Left ventricle myocardium superior (tissue), 1 donor: ENCODE measurements around the gene FAM221B. TPM values are rescaled to one million over a fixed set of nuclear protein-coding genes. Genes with fewer than 3 reads are reported as not detected.
A peak's percentile ranks its signal among the peaks of the same experiment; 100 is the strongest.

Experiments
- ATAC-seq: fragments of 200-7000 bp; cut with Tn5 transposase; one replicate; pipeline ENCODE4 v1.9.1; 2020; ENCODE audit warnings: mild to moderate bottlenecking, moderate library complexity
- DNase-seq: peaks from one replicate; pipeline ENCODE4 v3.0.0-alpha.2; 2020
- intact Hi-C: fragments of 100-400 bp; cut with micrococcal nuclease; formaldehyde crosslinking; loops from one replicate; pipeline ENCODE4 v1.11.0; 2022
- long read RNA-seq: library from polyadenylated mRNA; unstranded; transcript quantifications from one replicate; pipeline ENCODE4 v2.0.0, GENCODE V29; 2021
- total RNA-seq: library from RNA; stranded (reverse); fragmentation: NEBNext Ultra II Directional; extraction: Animal tissue kit (Norgen Biotek cat#: 25700); gene quantifications from one replicate; pipeline ENCODE4 v1.2.1, GENCODE V29; 2021
- donor health status: DM: no; HTN: yes; CAD: no; lungs with severe emphysema.

FAM221B gene, protein sequence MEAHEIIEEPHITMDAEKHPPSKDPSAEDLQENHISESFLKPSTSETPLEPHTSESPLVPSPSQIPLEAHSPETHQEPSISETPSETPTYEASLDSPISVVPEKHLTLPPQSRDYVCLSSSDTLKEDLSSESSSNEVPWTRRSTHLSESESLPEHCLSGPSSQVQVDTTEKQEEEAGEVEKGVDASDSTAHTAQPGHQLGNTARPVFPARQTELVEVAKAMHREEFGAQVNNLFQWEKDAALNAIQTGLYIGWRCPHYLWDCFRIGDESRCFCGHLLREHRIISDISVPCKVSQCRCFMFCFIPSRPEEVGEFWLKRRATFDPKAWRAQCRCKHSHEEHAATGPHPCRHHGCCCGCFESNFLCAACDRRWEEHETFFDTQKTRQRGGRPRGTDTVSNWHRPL
- not detected for total RNA-seq
- long read RNA-seq = 0 reads

DNA sequence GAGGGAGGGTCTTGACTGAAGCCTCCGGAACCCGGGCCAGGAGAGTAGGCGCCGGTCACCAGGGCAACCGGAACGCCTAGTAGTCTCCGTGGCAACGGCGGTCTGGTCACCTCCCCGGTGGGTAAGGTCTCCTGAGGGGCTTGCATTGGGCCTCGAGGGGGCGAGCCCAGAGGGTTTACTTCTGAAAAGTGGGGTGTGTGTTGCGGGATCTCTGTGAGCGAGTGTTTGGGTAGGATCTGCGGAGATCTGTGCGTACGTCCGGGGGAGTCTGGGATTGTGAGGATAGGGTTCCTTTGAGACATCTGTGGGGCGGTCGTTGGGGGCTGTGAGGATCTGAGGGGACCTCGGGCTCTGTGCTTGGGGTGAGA lies at the start of gene FAM221B:
Gene FAM221B (minus strand): TSS at position 17 of the 368 bp plus-strand sequence. CDS start 2,571 bp downstream, outside the sequence.
- ATAC-seq (no peak), DNase-seq (peak; percentile 51)
- intact Hi-C loops = loop anchor here (5.0 kb wide), 1 partner anchor 54 kb away; no protein-coding TSS in a partner anchor

GRCh38 chr9:35872505-35872904 lies 44.0 kb upstream of the FAM221B start:
- ATAC-seq (no peak), DNase-seq (no peak)
- intact Hi-C loops = no loop called here

DNA sequence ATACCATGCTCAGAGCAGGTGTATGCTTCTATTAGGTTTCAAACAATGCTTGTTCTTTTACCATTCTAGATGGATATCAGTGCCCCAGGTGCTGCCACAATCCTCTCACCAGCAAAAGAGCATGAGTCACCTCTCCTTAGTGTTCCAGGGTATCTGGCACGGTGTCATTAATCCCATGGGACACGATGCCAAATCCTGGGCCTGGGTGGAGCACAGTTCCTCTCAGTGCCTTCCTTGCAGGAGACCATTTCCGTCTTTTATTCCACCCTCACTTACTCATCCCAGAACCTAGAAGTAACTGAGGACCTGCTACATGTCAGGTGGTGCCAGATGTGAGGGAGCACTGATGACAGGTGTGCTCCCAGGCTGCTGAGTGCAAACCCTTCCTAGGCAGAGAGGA lies 43.0 kb upstream of the FAM221B start:
- DNase-seq (no peak), ATAC-seq (peak; percentile 56)
- intact Hi-C loops = no loop called here

DNA sequence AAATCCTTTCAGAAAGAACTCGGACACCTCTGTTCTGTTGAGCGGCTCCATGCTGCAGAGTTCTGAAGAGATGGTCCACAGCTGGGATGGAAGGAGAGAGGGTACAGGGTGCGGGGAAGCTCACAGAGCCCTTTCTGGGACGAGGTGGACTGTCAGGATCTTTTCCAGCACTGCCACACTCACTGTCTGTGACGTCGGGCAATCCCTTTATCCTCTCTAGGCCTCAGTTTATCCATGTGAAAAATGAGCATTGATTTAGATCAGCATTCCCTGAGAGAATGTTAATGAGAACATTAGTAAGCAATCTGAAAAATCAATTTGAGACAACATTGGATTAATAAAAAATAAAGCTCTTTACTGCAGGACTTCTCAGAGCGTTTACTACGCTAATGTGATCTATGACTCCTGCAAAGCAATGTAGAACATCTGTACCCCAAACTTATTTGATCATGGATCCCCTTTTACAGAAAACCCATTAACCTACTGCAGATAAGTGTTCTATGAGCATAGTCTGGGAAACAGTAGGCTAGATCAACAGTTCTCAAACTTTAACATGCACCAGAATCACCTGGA lies 41.9 kb upstream of the FAM221B start, which contains the start of gene OR13J1:
Gene OR13J1 (minus strand): TSS at position 51 of the 573 bp plus-strand sequence. CDS start 0 bp downstream, at position 51.
- no peak for DNase-seq
- no peak for ATAC-seq
- intact Hi-C loops = no loop called here

- no peak for DNase-seq
- no peak for ATAC-seq
- intact Hi-C loops = no loop called here
These were observed 41.2 kb upstream of the FAM221B start for GRCh38 chr9:35869621-35870216.

- ATAC-seq (no peak), DNase-seq (no peak)
- intact Hi-C loops = no loop called here
These were observed 40.4 kb upstream of the FAM221B start for GRCh38 chr9:35868933-35869332.

GRCh38 chr9:35867538-35867937 lies 39.0 kb upstream of the FAM221B start:
- intact Hi-C loops = no loop called here
- ATAC-seq (no peak), DNase-seq (no peak)

- no peak for ATAC-seq
- intact Hi-C loops = no loop called here
These were observed 36.2 kb upstream of the FAM221B start for GRCh38 chr9:35864695-35865255.

DNA sequence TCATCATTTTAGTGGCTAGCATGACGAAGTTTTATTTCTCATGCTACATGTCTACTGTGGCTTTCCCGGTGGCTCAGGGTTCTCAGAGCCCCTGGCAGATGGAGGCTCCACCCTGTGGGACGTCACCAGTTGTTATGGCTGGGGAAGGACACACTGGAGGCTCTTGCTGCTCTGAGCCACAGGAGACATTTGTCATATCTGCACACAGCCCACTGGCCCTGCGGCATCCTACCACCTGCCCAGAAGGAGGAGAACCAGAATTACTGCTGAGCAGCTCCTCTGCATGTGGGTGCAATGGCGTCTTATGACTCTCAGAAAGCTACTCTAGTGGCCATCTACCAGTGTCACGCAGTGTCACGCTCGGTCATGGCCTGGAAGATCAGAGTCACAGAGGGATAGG lies 35.1 kb upstream of the FAM221B start:
- no peak for DNase-seq
- ATAC-seq = peak; percentile 43
- intact Hi-C loops = no loop called here

More at GRCh38 chr9:35864695-35865255, 36.2 kb upstream of the FAM221B start:
- DNase-seq = no peak

- ATAC-seq (no peak), DNase-seq (no peak)
- intact Hi-C loops = no loop called here
These were observed 33.8 kb upstream of the FAM221B start for GRCh38 chr9:35862328-35862727.

DNA sequence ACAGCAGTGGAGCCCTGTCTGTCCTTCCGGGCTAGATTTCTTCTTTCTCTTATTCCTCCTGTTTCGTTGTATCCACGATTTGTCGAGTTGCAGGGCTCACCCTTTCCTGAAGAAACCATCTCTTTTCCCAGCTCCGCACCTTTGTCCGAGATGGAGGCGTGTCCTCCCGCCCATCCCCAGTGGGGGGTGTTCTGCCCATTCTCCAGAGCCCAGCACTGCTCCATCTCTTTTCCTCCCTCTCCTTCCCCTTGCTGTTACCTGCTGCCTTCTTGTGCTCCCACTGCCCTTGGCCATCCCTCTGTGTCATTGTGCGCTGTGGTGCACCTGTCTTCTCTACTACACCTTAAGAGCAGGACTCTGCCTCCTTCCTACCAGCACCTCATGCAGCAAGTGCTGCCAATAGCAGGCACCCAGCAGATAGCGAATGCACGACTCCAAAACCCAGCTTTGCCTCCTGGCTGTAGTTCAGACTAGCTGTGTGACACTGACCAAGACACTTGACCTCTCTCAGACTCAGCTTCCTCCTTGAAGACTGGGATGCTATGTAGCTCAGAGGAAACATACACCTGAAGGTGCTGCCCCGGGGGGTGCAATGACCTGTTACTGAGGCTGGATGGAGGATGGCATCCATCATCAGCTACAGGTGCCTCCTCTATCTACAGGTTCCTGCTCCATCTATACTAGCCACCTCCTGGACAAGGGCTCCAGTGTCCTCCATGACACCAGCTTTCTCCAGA lies 32.8 kb upstream of the FAM221B start:
- intact Hi-C loops = no loop called here
- DNase-seq (no peak), ATAC-seq (no peak)

- ATAC-seq (no peak), DNase-seq (no peak)
- intact Hi-C loops = no loop called here
These were observed 31.4 kb upstream of the FAM221B start for GRCh38 chr9:35859990-35860339.

GRCh38 chr9:35859310-35859989 lies 30.9 kb upstream of the FAM221B start:
- ATAC-seq (peak; percentile 57), DNase-seq (no peak)
- intact Hi-C loops = no loop called here

DNA sequence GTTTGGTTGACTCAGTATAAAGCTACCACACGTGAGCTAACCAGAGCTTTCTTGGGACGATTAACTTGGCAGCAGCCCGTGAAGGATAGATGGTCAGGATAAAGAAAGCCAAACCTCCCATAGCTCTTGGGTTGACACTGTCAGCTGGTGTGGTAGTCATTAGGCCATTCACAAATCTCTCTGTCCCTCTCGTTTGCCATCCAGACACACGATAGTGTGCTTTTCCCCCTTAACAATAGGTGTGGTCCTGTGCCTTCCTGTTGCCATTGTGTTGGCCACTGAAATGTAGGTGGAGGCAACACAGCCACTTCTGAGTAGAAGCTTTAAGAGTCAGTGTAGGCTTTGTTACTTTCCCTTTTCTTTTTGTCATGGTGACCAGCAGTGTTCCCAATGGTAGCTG lies 29.9 kb upstream of the FAM221B start:
- DNase-seq (no peak), ATAC-seq (no peak)
- intact Hi-C loops = no loop called here

- no peak for DNase-seq
- intact Hi-C loops = no loop called here
- ATAC-seq = no peak
These were observed 28.4 kb upstream of the FAM221B start for GRCh38 chr9:35856882-35857281.

GRCh38 chr9:35856206-35856605 lies 27.7 kb upstream of the FAM221B start:
- intact Hi-C loops = no loop called here
- DNase-seq = no peak
- no peak for ATAC-seq

GRCh38 chr9:35854091-35854762 lies 25.7 kb upstream of the FAM221B start:
- intact Hi-C loops = no loop called here
- ATAC-seq = no peak
- no peak for DNase-seq
